GM21367 (cell line): ENCODE measurements around the gene DCK.
"Not testable (repeated sequence)": the region's sequence is repeated elsewhere in the genome, so short reads cannot be mapped to it uniquely, and the experiment has no call there.

ENCODE experiments used
- ATAC-seq: cut with Tn5 transposase; IDR thresholded peaks from one replicate; pipeline ENCODE4 v1.9.1; 2021; ENCODE audit not compliant: unreplicated experiment

The DCK gene

DNA sequence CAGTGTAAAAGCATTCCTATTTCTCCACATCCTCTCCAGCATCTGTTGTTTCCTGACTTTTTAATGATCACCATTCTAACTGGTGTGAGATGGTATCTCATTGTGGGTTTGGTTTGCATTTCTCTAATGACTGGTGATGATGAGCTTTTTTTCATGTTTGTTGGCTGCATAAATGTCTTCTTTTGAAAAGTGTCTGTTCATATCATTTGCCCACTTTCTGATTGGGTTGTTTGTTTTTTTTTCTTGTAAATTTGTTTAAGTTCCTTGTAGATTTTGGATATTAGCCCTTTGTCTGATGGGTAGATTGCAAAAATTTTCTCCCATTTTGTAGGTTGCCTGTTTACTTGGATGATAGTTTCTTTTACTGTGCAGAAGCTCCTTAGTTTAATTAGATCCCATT is 6.2 kb downstream of the DCK start:
- ATAC-seq = not testable (repeated sequence)

DNA sequence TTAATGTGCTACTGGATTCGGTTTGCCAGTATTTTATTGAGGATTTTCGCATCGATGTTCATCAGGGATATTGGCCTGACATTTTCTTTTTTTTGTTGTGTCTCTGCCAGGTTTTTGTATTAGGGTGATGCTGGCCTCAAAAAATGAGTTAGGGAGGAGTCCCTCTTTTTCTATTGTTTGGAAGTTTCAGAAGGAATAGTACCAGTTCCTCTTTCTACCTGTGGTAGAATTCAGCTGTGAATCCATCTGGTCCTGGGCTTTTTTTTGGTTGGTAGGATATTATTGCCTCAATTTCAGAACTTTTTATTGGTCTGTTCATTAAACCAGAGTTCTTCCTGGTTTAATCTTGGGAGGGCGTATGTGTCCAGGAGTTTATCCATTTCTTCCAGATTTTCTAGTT is 7.9 kb downstream of the DCK start:
- not testable (repeated sequence) for ATAC-seq

DNA sequence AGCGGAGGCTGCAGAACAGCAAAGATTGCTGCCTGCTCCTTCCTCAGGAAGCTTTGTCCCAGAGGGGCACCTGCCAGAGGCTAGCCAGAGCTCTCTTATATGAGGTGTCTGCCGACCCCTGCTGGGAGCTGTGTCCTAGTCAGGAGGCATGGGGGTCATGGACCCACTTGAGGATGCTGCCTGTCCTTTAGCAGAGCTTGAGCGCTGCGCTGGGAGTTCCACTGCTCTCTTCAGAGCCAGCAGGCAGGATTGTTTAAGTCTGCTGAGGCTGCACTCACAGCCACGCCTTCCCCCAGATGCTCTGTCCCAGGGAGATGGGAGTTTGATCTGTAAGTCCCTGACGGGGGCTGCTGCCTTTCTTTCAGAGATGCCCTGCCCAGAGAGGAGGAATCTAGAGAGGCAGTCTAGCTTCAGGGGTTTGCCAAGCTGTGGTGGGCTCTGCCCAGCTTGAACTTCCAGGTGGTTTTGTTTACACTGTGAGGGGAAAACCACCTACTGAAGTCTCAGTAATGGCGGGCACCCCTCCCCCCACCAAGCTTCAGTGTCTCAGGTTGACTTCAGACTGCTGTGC is 10.9 kb downstream of the DCK start:
- peak; percentile 29 for ATAC-seq

DNA sequence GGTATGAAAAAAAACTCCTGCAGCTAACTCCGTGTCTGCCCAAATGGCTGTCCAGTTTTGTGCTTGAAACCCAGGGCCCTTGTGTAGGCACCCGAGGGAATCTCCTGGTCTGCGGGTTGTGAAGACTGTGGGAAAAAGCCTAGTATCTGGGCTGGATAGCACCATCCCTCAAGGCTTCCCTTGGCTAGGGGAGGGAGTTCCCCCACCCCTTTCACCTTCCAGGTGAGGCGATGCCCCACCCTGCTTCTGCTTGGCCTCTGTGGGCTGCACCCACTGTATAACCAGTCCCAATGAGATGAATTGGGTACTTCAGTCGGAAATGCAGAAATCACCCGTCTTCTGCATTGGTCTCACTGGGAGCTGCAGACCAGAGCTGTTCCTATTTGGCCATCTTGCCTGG is 11.6 kb downstream of the DCK start:
- not testable (repeated sequence) for ATAC-seq

DNA sequence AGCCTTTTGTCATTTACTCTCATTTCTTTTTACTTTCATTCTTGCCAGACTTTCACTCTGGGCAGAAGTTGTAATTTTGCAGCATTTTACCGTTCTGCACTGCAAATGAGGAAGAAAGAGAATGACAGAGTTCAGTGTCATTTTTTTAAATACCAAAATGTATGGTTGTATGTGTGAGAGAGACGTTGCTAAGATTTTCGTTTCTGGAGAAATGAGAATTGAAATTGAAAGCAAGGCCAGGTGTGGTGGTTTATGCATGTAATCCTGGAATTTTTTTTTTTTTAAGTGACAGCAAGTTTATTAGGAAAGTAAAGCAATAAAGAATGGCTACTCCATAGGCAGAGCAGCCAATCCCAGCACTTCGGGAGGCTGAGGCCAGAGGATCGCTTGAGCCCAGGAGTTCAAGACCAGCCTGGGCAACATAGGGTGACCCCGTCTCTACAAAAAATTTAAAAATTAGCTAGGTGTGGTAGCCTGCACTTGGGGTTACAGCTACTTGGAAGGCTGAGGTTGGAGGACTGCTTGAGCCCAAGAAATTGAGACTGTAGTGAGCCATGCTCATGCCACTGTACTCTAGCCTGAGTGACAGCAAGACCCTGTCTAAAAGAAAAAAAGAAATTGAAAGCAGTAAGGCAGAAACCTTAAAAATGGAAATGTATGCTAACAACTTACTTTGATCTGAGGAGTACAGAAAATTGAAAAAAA is 12.9 kb downstream of the DCK start:
- ATAC-seq = peak; percentile 80

DNA sequence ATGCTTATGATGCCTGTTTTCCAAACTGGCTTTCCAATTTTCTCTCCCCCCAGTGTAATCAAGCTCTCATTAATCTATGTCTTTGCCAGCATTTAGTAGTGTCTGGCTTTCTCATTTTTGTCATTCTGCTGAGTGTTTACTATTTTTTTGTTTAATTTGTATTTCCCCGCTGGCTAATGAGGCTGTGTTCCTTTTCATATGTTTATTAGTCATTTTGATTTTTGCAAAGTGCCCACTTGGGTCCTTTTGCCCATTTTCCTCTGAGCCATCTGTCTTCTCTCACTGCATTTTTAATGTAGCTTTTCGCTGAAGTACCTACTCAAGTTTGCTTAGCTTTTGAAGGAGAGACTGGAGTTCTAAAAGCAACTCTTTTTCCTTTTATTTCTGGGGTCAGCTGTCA is 14.7 kb downstream of the DCK start:
- ATAC-seq = no peak

DNA sequence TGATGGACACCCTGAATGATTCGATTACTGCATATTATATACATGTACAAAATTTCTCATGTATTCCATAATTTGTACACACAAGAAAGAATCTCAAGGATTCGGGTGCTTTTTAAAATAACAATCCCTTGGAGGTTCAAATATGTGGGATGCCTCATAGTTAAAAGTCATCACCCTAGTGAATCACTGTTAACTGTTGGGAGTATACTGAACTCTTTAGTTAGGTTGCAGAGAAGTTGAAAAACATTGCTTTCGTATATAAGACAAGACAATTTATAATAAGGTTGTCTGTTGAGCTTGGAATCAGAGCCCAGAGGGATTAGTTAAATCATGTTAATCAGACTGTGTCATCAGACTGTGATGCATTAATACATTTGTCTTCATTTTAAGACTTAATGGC is 15.6 kb downstream of the DCK start:
- no peak for ATAC-seq

DNA sequence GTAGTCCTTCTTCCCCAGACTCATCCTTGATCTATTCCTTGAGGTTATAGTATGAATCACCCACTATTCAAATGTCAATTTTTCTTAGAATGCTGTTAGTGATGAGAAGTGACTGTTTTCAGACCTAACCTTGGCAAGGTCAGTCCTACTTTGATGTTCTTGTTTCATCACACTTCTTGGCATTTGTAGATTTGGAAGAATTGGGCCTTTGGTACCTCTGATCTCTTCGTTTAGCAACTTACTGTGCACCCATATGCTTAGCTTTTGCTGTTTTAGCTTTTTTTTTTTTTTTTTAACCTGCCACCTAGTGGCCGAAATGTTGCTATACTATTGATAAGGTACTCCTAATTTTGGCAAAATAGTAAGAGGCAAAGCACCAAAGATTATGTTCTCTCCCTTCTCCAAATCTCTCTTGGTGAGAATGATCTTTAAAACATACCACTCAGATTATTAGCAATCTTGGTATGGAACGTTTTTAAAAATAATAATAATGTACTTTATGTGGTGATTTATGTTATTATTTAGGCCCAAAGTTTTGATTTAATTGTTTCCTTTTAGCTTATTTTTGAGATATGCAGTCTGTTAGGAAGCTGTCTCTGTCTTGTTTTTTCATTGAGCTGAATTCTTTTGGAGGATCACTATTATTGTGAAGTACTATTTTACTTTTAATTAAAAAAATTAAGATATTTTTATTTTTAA is 16.6 kb downstream of the DCK start:
- peak; percentile 40 for ATAC-seq

DNA sequence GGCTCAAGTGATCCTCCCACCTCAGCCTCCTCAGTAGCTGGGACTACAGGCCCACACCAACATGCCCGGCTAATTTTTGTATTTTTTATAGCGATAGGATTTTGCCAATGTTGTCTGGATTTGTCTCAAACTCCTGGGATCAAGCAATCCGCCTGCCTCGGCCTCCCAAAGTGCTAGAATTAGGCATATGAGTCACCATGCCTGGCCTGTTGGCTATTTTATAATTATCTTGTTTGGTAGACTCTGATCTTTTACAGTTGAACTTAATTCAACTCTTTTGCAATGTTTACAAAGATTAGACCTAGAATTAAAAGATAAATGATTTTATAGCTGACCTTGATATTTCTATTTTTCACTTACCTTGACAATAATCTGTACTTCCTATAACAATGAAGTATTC is 18.0 kb downstream of the DCK start:
- ATAC-seq = no peak

DNA sequence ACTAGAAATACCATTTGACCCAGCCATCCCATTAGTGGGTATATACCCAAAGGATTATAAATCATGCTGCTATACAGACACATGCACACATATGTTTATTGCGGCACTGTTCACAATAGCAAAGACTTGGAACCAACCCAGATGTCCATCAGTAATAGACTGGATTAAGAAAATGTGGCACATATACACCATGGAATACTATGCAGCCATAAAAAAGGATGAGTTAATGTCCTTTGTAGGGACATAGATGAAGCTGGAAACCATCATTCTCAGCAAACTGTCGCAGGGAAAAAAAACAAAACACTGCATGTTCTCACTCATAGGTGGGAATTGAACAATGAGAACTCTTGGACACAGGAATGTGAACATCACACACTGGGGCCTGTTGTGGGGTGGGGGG is 23.9 kb downstream of the DCK start:
- ATAC-seq = not testable (repeated sequence)

DNA sequence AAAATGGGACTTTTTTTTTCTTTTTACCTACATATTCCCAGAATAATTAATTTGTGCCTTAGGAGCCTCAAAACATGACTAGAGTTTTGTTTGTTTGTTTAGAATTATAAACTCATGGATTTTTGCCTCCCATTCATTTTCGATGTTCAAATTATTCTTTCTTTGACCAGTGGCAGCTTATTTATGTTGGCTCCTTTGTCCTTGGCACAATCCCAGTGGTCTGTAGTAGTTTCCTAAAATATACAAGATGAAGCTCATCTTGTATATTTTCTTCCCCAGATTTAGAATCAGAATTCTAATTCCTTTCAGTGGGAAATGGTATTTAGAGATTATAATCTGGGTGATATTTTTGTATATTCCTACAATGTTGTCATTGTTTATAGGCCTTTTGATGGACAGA is 27.2 kb downstream of the DCK start:
- no peak for ATAC-seq

DNA sequence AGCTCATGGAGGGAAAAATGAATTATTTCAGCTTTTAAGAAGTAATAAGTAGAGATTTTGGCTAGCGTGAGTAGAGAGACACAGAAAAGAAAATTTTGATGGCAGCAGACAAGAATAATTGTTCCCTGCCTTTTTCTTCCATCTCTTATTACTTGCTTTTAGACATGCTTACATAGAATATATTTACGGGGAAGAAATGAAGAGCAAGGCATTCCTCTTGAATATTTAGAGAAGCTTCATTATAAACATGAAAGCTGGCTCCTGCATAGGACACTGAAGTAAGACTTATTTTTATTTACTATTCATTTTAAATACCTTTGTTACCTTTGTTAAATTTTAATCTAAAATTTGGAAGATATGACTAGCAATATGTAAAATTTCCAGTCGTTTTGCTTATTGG is 32.2 kb downstream of the DCK start:
- no peak for ATAC-seq

DNA sequence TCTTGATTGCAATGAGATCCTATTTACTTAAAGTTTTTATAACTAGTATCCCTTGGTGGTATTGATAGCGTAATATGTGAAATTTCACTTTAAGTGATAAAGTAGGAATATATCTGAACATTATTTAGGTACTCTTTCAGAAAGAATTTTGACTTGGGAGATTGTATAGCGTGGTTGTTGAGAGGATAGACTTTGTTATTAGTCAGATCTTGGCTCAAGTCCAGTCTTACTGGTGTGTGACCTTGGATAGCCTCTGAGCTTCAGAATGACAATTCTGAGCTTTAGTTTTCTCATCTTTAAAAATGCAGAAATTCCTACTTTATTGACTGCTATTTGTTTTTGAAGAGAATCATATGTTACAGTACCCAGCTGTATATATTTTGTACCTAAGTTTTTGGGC is 32.6 kb downstream of the DCK start:
- no peak for ATAC-seq

DNA sequence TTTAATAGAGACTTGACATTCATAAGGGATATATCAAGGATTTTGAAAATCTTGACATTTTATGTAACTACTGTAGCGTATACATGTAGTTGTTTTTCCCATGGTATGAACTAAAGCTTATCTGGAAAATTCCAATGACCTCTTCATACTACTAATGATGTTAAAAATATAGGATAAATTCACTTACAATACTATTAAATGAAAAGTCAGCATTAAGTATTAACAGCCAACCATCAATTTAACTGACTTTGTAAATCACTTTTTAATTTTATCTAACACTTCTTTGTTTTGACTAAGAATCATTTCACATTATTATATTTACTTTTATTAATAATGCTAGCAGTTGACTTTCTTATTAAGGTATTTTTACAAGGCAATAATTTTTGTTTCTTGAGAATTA is 34.2 kb downstream of the DCK start:
- no peak for ATAC-seq

DNA sequence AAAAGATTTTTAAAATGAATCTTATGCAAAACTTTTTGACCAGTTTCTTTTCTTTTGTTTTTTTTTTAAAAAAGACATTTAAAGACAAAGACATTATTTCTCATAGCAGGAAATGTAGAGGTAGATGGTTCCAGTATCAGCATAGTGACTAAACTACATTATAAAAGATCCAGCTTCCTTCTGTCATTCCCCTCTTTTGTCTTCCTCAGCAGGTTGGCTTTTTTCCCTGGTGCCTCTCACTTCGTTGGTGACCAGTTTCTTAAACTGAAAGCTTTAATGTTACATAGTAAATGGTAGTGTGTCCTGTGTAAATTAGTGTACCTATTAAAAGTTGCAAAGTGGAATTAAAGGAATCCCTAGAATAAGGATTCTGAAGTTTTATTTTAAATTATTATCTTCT is 36.1 kb downstream of the DCK start:
- ATAC-seq = no peak

DNA sequence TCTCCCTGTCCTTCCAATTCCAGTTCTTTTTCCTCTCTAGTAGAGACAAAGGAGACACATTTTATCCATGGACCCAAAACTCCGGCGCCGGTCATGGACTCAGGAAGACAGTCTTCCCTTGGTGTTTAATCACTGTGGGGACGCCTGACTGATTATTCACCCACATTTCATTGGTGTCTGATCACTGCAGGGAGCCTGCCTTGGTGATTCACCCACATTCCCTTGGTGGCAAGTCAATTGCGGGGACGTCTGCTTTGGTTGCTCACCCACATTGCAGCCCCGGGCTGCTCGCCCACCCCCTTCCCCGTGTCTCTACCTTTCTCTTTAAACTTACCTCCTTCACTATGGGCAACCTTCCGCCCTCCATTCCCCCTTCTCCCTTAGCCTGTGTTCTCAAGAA is 38.7 kb downstream of the DCK start:
- ATAC-seq = not testable (repeated sequence)

DNA sequence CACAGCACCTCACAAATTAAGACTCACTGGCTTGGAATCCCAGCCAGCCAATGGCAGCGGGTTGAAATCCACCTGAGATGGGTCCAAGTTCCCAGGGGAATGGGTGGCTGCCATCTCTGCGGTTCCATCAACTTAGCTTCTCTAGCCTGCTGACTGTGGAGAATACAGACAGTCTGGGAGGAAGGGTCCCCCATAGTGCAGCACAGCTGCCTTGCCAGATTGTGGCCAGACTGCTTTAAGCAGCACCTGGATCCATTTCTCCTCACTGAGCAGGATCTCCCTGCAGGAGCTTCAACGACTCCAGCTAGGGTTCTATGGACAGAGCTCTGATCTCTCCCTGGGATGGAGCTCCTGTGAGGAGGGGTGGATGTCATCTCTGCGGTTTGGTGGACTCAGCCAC is 51.8 kb downstream of the DCK start:
- ATAC-seq = no peak

DNA sequence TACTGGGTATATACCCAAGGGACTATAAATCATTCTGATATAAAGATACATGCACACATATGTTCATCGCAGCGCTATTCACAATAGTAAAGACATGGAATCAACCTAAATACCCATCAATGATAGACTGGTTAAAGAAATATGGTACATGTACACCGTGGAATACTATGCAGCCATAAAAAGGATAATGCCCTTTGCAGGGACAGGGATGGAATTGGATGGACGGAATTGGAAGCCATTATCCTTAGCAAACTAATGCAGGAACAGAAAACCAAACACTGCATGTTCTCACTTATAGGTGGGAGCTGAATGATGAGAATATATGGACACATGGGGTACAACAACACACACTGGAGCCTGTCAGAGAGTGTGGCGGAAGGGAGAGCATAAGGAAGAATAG is 55.9 kb downstream of the DCK start:
- no peak for ATAC-seq

DNA sequence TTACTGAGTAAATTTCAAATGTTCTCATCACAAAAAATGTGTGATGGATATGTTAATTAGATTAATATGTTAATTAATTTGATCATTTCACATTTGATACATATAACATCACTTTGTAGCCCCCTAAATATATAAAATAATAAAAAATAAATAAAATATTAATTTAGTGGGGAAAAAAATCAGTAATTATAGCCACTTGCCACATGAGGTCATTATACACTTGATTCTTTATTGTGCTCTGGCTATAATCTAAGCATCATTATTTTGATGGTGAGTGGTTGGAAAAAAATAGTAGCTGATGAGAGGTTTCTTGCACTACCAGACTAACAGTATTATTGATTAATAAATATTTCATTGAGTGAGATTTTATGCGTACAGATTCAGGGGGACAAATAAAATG is 57.4 kb downstream of the DCK start:
- ATAC-seq = no peak

DNA sequence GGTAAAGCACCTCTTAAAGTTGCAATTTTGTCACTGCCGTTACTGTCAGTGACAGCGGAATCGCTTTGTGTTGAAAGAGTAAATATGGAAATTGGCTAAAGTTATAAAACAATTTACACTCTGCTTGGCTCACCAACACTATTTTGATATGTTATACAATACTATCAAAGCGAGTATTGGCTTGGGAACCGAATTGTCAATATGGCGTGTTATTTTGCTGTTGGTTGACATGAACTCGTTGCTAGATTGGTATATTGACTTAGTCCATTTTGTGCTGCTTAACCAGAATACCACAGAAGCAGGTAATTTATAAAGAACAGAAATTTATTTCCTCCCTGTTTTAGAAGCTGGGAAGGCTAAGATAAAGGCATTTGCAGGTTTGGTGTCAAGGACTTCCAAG is 58.6 kb downstream of the DCK start:
- no peak for ATAC-seq

DNA sequence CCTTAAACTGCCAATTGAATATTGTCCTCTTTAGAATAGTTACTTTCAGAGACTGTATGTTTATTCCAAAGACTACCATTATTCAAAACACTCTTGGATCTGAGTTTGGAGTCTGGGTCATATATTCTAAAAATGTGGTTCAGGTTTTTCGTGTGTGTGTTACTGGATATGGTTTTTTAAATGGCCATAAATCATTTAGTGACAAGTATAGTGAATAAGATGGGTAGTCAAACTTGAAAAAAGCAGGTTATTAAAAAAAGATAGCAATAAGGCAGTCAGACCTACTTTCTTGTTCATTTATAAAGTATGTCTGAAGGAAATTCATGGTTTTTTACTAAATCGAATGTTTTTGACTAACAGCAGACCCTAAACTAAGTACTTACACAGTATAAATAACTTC is 59.3 kb downstream of the DCK start:
- no peak for ATAC-seq

DNA sequence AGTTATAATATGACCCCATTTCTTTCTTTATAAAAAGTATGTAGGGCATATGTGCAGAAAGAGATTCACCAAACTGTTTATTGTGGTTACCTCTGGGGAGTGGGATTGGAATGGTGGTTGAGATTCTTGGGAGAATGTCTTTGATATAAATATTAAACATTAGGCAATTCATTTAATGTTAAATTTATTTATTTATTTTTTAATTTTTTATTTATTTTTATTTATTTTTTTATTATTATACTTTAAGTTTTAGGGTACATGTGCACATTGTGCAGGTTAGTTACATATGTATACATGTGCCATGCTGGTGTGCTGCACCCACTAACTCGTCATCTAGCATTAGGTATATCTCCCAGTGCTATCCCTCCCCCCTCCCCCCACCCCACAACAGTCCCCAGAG is 60.2 kb downstream of the DCK start:
- ATAC-seq = not testable (repeated sequence)

DNA sequence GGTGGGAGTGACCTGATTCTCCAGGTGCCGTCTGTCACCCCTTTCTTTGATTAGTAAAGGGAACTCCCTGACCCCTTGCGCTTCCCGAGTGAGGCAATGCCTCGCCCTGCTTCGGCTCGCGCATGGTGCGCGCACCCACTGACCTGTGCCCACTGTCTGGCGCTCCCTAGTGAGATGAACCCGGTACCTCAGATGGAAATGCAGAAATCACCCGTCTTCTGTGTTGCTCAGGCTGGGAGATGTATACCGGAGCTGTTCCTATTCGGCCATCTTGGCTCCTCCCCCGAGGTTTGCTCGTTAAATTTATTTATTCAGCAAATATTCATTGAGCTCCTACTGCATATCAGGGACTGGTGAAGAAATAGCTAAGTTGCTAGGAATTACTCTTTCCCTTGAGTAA is 66.1 kb downstream of the DCK start:
- ATAC-seq = not testable (repeated sequence)
